ENCODE data around the gene TVP23C. TPM values are rescaled to one million over a fixed set of nuclear protein-coding genes. Genes with fewer than 3 reads are reported as not detected.

The TVP23C gene
- polyA plus RNA-seq, 1 experiment: 21.1 TPM

DNA sequence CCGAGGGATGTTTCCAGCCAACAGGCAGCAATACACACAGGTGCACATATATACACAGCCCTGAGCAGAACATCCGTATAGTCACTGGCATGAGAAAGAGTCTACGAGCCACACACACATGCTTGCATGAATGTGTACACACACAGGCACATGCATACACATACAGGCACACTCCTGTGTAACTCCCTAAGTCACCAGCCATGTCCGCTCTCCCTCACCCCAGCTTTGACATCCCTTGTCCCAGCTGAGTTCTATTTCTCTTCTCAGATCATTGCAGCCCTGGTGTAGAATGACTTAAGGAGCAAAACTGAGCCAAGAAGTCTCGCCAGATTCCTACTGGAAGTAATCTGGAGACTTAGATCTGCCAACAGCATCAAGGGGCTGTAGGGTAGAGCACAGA lies 108.9 kb downstream of the TVP23C start:
- no peak overlapping the region for H3K27ac ChIP-seq (ENCODE audit: low read depth, low read length)
- H3K4me3 ChIP-seq (ENCODE audit: low read depth, low read length): no peak overlapping the region
- no peak for DNase-seq (ENCODE audit: low read depth, low spot score)
- H3K27me3 ChIP-seq (ENCODE audit: control insufficient read depth, insufficient read depth, low read length): no peaks in the 10 kb centered on the region
- CTCF ChIA-PET: interaction anchor here (2.9 to 3.9 kb wide), 2 partner anchors 49 to 196 kb away, joined by 11 to 23 read pairs; no protein-coding TSS in a partner anchor
- TF ChIP-seq, protein P1, sequence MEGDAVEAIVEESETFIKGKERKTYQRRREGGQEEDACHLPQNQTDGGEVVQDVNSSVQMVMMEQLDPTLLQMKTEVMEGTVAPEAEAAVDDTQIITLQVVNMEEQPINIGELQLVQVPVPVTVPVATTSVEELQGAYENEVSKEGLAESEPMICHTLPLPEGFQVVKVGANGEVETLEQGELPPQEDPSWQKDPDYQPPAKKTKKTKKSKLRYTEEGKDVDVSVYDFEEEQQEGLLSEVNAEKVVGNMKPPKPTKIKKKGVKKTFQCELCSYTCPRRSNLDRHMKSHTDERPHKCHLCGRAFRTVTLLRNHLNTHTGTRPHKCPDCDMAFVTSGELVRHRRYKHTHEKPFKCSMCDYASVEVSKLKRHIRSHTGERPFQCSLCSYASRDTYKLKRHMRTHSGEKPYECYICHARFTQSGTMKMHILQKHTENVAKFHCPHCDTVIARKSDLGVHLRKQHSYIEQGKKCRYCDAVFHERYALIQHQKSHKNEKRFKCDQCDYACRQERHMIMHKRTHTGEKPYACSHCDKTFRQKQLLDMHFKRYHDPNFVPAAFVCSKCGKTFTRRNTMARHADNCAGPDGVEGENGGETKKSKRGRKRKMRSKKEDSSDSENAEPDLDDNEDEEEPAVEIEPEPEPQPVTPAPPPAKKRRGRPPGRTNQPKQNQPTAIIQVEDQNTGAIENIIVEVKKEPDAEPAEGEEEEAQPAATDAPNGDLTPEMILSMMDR (IDR thresholded peaks at IDR 0.05; ENCODE audit: low read depth, low read length): no peak
- peaks cover 3% of the 10 kb centered on the region; the same call in 1 of the 2 replicates for H3K9me3 ChIP-seq (ENCODE audit: control insufficient read depth, insufficient read depth, low read length)
- POLR2A ChIA-PET: interaction anchor here (1.1 kb wide), 1 partner anchor 192 kb away, joined by 3 read pairs; no protein-coding TSS in a partner anchor

DNA sequence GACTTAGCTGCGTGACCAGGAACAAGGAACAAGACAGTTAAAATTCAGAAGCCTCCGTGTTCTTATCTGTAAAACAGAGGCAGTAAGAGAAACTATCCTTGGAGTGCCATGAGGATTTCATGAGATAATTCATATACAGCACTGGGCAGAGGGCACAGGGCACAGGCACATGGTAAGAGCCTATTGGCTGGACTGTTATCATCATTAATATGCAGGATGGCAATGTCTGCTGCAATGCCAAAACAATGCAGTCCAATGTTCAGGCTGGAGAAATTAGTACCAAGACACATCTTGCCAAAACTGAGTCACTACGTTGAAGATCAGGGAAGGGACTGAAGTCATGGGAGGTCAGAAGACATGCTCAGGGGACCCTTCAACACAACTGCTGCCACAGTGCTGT lies 109.5 kb downstream of the TVP23C start:
- no peaks in the 10 kb centered on the region for H3K27me3 ChIP-seq (ENCODE audit: control insufficient read depth, insufficient read depth, low read length)
- H3K9me3 ChIP-seq (ENCODE audit: control insufficient read depth, insufficient read depth, low read length): peaks cover 3% of the 10 kb centered on the region; the same call in 1 of the 2 replicates
- no peak for DNase-seq (ENCODE audit: low read depth, low spot score)
- TF ChIP-seq, protein P1 (IDR thresholded peaks at IDR 0.05; ENCODE audit: low read depth, low read length): no peak
- no peak overlapping the region for H3K27ac ChIP-seq (ENCODE audit: low read depth, low read length)
- H3K4me3 ChIP-seq (ENCODE audit: low read depth, low read length): no peak overlapping the region
- POLR2A ChIA-PET: no interaction called here
- CTCF ChIA-PET: interaction anchor here (2.9 kb wide), 1 partner anchor 49 kb away, joined by 11 read pairs; no protein-coding TSS in a partner anchor

DNA sequence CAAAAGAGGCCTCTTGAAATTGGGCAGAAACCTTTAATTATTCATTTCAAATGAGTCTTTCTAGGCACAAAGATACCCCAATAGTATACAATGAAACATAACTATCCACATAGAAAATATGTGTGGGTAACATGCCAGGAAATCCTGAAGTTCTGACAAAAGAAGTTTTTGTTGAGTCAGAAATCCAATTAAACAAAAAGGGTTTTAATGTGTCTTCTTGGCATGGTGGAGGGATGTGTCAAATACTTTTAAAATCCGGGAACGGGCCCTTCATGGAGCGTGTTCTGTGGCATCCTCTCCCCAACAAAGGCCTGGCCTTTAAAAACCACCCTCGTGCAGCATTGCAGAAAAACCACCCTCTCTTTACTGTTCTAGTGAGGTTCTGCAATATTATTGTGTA lies 110.0 kb downstream of the TVP23C start:
- POLR2A ChIA-PET: no interaction called here
- H3K4me3 ChIP-seq (ENCODE audit: low read depth, low read length): no peak overlapping the region
- H3K27ac ChIP-seq (ENCODE audit: low read depth, low read length): no peak overlapping the region
- H3K27me3 ChIP-seq (ENCODE audit: control insufficient read depth, insufficient read depth, low read length): no peaks in the 10 kb centered on the region
- CTCF ChIA-PET: no interaction called here
- no peak for DNase-seq (ENCODE audit: low read depth, low spot score)
- TF ChIP-seq, protein P1 (IDR thresholded peaks at IDR 0.05; ENCODE audit: low read depth, low read length): no peak
- peaks cover 3% of the 10 kb centered on the region; the same call in 1 of the 2 replicates for H3K9me3 ChIP-seq (ENCODE audit: control insufficient read depth, insufficient read depth, low read length)

DNA sequence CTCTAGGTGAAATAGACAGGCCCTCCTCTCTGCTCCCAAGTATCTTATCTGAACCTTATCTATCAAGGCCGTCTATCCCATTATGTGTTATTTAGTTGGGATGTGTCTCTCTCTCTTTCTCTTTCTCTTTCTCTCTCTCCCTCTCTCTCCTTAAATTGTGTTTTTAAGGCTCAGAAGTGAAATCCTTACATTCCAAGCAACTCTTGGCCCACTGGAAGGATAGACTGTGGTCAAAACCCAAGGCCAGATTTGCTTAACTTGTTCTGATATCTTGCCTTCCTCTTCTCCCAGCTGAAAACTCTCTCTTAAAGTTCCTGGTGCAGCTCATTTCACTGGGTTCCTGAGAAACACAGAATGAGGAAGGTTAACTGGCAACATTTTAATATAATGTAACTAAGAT lies 110.5 kb downstream of the TVP23C start:
- no peaks in the 10 kb centered on the region for H3K27me3 ChIP-seq (ENCODE audit: control insufficient read depth, insufficient read depth, low read length)
- ChIA-PET POLR2A (no interaction called here), CTCF (no interaction called here)
- H3K27ac ChIP-seq (ENCODE audit: low read depth, low read length): no peak overlapping the region
- no peak overlapping the region for H3K4me3 ChIP-seq (ENCODE audit: low read depth, low read length)
- TF ChIP-seq, protein P1 (IDR thresholded peaks at IDR 0.05; ENCODE audit: low read depth, low read length): no peak
- H3K9me3 ChIP-seq (ENCODE audit: control insufficient read depth, insufficient read depth, low read length): peaks cover 3% of the 10 kb centered on the region; the same call in 1 of the 2 replicates
- DNase-seq (ENCODE audit: low read depth, low spot score): no peak

Small RNAs within 50 kb of the gene (small RNA-seq; reads per million reads assigned to genes)
- gene AC005838.1 (ENCODE audit: insufficient read length, low read depth) (not detected), gene RF00090 (ENCODE audit: insufficient read length, low read depth) (not detected)

Other genes starting within 250 kb of the TVP23C start
- gene TEKT3, start 221.9 kb downstream of the TVP23C start, polyA plus RNA-seq (2011; rRNA removed): 0.36 and 0.69 TPM in 2 replicates
- gene CDRT4, start 95.9 kb downstream of the TVP23C start, polyA plus RNA-seq (2011; rRNA removed): 4.1 and 5.0 TPM in 2 replicates
- 0.66 and 0.97 TPM in 2 replicates for gene FBXW10B, start 56.2 kb upstream of the TVP23C start, polyA plus RNA-seq (2011; rRNA removed)
- gene TRIM16, start 120.8 kb upstream of the TVP23C start, polyA plus RNA-seq (2011; rRNA removed): 55.9 and 60.0 TPM in 2 replicates
- gene ZNF286A, start 136.3 kb upstream of the TVP23C start, polyA plus RNA-seq (2011; rRNA removed): 25.3 and 30.9 TPM in 2 replicates
- 0.26 TPM in 1 of 2 replicates, not detected in the other for gene TBC1D26, start 168.8 kb upstream of the TVP23C start, polyA plus RNA-seq (2011; rRNA removed)

Data from AG04450 (cell line).